Measurements from ENCODE around the gene C1QTNF6. TPM values are rescaled to one million over a fixed set of nuclear protein-coding genes. Genes with fewer than 3 reads are reported as not detected.
A peak's percentile ranks its signal among the peaks of the same experiment; 100 is the strongest.

Gene C1QTNF6
- total and polyA plus RNA-seq, 8 donors: 1.2 to 10.9 (median 3.0) TPM

DNA sequence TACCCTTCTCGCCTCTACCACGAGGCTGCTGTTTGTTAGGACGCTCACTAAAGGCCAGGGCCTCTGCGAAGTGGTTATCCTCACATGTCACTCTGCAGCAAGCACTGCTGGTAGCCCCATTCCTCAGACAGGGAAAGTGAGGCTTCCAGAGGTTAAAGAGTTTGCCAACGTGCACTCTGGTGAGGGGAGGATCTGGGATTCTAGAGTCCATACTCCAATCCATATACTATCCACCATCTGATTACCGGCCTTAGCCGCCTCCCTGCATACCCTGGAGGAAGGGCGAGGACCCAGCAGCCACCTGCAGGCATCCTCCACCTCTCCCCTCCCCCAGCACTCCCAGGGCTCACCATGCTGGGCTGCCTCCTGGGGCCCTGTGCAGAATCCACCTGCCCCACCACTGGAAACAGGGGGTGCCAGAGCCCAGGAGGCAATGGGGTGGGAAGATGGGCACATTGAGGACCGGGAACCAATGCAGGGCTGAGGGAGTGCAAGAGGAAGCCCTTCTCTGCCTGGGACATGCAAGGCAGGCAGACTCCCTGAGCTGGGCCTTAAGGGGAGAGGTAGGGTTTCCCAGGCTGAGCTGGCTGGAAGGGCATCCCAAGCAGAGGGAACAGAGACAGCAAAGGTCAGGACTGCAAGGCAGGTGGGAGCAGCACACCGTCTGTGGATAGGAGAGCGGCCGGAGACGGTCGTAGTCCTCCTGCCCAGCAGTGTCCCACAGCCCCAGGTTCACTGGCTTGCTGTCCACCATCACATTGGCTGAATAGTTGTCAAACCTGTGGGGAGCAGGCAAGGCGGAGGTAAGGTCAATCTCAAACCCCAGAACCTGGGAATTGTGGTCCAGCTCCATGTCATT is 44.3 kb upstream of the C1QTNF6 start:
- intact Hi-C loops (cut with DNase I): no loop called here
- ATAC-seq (no peak), DNase-seq (no peak), FAIRE-seq (no peak)
- Histone ChIP-seq H3K27ac (no peak overlapping the region), H3K4me1 (peaks cover 0 to 5% (median 3%) of the 10 kb centered on the region in 3 donors), H3K27me3 (no peaks in the 10 kb centered on the region), H3K36me3 (no peaks in the 10 kb centered on the region), H3K9me3 (no peaks in the 10 kb centered on the region), H3K4me3 (no peak overlapping the region)
- WGBS, 2 donors: 89% methylated on average over 15 of the region's 15 CpGs
- TF ChIP-seq, protein P1, sequence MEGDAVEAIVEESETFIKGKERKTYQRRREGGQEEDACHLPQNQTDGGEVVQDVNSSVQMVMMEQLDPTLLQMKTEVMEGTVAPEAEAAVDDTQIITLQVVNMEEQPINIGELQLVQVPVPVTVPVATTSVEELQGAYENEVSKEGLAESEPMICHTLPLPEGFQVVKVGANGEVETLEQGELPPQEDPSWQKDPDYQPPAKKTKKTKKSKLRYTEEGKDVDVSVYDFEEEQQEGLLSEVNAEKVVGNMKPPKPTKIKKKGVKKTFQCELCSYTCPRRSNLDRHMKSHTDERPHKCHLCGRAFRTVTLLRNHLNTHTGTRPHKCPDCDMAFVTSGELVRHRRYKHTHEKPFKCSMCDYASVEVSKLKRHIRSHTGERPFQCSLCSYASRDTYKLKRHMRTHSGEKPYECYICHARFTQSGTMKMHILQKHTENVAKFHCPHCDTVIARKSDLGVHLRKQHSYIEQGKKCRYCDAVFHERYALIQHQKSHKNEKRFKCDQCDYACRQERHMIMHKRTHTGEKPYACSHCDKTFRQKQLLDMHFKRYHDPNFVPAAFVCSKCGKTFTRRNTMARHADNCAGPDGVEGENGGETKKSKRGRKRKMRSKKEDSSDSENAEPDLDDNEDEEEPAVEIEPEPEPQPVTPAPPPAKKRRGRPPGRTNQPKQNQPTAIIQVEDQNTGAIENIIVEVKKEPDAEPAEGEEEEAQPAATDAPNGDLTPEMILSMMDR (IDR thresholded peaks at IDR 0.05): no peak

GRCh38 chr22:37231406-37232139 is 43.5 kb upstream of the C1QTNF6 start:
- intact Hi-C loops (cut with DNase I): no loop called here
- Histone ChIP-seq H3K4me1 (peaks cover 0 to 5% (median 3%) of the 10 kb centered on the region in 3 donors), H3K4me3 (no peak overlapping the region), H3K27ac (no peak overlapping the region), H3K9me3 (no peaks in the 10 kb centered on the region), H3K36me3 (no peaks in the 10 kb centered on the region), H3K27me3 (no peaks in the 10 kb centered on the region)
- WGBS, 2 donors: 83 to 84% methylated on average over 21 of the region's 21 CpGs
- DNase-seq (no peak), ATAC-seq (no peak), FAIRE-seq (no peak)
- TF ChIP-seq, protein P1 (IDR thresholded peaks at IDR 0.05): no peak

GRCh38 chr22:37230673-37231405 is 42.8 kb upstream of the C1QTNF6 start:
- peaks cover 0 to 5% (median 3%) of the 10 kb centered on the region in 3 donors for H3K4me1 ChIP-seq
- TF ChIP-seq, protein P1 (IDR thresholded peaks at IDR 0.05): no peak
- no peak for DNase-seq
- intact Hi-C loops (cut with DNase I): no loop called here
- no peak overlapping the region for H3K4me3 ChIP-seq
- H3K36me3 ChIP-seq: no peaks in the 10 kb centered on the region
- H3K27ac ChIP-seq: no peak overlapping the region
- WGBS, 2 donors: 35 to 52% methylated on average over 14 of the region's 14 CpGs
- no peaks in the 10 kb centered on the region for H3K9me3 ChIP-seq
- no peaks in the 10 kb centered on the region for H3K27me3 ChIP-seq
- FAIRE-seq: no peak
- peak; percentile 42 to 76 (median 45) for ATAC-seq

GRCh38 chr22:37229805-37230672 is 42.0 kb upstream of the C1QTNF6 start:
- TF ChIP-seq, protein P1 (IDR thresholded peaks at IDR 0.05): no peak
- Histone ChIP-seq H3K27ac (no peak overlapping the region), H3K4me1 (peaks cover 0 to 5% (median 3%) of the 10 kb centered on the region in 3 donors), H3K9me3 (no peaks in the 10 kb centered on the region), H3K27me3 (no peaks in the 10 kb centered on the region), H3K4me3 (no peak overlapping the region), H3K36me3 (no peaks in the 10 kb centered on the region)
- ATAC-seq (peak in 3 of 4 donors; percentile 30 to 49 (median 36)), DNase-seq (no peak), FAIRE-seq (no peak)
- intact Hi-C loops (cut with DNase I): no loop called here
- WGBS, 2 donors: 84 to 94% methylated on average over 7 to 8 of the region's 8 CpGs

Measured in pancreas (tissue), 10 donors.